Sciatic nerve (tissue), 2 donors: ENCODE results near the gene MED29. TPM values are rescaled to one million over a fixed set of nuclear protein-coding genes. Genes with fewer than 3 reads are reported as not detected.

Experiments
- ATAC-seq: fragments of 200-7000 bp; cut with Tn5 transposase; one replicate; pipeline ENCODE4 v1.9.1; 2020; ENCODE audit warnings: mild to moderate bottlenecking, moderate library complexity
- DNase-seq: peaks from one replicate; pipeline ENCODE4 v3.0.0-alpha.2; 2020; ENCODE audit warnings: low spot score
- intact Hi-C: fragments of 100-400 bp; cut with DNase I; formaldehyde crosslinking; loops from one replicate; pipeline ENCODE4 v1.14.2; 2022
- total RNA-seq: library from RNA; stranded (reverse); fragmentation: NEBNext Ultra II Directional; extraction: Animal tissue kit (Norgen Biotek cat#: 25700); gene quantifications from one replicate; pipeline ENCODE4 v1.2.1, GENCODE V29; 2021
- donor health status: DM: no; HTN: no; CAD: no.
- donor health status: DM: no; HTN: no; CAD: no.

MED29 gene
- total RNA-seq, 1 donor from 2014 or later: 37.2 TPM

DNA sequence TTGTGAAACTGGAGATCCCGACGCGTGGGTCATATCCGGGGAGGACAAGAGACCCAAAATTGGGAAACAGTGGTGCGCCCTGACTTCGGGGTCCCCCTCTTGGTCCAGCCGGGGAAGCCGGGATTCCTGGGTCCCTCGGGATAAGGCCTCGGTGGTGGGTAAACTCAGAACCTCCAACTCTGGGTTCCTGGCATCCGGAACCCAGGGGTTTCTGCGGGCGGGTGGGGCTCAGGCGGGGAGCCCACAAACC lies 16.2 kb downstream of the MED29 start:
- ATAC-seq (no peak), DNase-seq (peak; percentile 74)
- intact Hi-C loops: no loop called here

DNA sequence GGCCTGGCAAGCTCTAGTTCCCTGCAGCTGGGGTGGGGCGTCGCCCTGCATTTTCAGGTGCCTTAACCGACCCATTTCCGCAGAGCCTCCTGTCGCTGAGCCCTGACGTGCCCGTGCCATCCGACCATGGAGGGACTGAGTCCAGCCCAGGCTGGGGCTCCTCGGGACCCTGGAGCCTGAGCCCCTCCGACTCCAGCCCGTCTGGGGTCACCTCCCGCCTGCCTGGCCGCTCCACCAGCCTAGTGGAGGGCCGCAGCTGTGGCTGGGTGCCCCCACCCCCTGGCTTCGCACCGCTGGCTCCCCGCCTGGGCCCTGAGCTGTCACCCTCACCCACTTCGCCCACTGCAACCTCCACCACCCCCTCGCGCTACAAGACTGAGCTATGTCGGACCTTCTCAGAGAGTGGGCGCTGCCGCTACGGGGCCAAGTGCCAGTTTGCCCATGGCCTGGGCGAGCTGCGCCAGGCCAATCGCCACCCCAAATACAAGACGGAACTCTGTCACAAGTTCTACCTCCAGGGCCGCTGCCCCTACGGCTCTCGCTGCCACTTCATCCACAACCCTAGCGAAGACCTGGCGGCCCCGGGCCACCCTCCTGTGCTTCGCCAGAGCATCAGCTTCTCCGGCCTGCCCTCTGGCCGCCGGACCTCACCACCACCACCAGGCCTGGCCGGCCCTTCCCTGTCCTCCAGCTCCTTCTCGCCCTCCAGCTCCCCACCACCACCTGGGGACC lies 16.6 kb downstream of the MED29 start:
- intact Hi-C loops: no loop called here
- DNase-seq: peak; percentile 76
- no peak for ATAC-seq

DNA sequence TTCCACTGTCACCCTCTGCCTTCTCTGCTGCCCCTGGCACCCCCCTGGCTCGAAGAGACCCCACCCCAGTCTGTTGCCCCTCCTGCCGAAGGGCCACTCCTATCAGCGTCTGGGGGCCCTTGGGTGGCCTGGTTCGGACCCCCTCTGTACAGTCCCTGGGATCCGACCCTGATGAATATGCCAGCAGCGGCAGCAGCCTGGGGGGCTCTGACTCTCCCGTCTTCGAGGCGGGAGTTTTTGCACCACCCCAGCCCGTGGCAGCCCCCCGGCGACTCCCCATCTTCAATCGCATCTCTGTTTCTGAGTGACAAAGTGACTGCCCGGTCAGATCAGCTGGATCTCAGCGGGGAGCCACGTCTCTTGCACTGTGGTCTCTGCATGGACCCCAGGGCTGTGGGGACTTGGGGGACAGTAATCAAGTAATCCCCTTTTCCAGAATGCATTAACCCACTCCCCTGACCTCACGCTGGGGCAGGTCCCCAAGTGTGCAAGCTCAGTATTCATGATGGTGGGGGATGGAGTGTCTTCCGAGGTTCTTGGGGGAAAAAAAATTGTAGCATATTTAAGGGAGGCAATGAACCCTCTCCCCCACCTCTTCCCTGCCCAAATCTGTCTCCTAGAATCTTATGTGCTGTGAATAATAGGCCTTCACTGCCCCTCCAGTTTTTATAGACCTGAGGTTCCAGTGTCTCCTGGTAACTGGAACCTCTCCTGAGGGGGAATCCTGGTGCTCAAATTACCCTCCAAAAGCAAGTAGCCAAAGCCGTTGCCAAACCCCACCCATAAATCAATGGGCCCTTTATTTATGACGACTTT lies 17.4 kb downstream of the MED29 start:
- ATAC-seq: no peak

DNA sequence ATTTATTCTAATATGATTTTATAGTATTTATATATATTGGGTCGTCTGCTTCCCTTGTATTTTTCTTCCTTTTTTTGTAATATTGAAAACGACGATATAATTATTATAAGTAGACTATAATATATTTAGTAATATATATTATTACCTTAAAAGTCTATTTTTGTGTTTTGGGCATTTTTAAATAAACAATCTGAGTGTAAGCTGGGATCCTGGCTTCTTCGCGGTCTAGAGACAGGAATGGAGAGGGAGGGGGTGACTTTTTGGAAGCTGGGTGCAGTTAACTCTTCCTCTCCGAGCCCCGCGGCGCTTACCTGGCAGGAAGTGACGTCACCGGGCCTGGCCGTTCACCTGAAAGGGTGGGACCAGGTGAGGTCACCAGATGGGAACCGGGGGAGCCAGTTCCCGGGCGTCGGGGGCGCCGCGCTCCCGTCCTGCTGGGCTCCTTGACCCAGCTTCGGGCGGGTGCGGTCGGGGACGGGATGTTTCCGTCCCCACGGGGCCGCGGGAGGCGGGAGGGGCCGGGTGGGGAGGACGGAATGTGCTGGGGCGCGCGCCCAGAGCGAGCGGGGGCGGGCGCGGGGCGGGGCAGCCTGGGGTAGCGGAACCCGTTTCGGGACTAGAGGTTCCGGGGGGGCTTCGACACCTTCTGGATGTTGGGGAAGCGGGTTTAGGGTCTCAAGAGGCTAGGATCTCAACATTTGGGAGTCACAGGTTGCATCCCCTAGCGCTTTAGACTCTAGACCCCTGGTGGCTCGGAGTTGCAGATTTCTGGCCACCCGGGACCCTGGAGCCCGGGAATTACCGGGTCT lies 18.2 kb downstream of the MED29 start:
- peak; percentile 51 for ATAC-seq
- intact Hi-C loops: no loop called here
- DNase-seq: peak; percentile 95

More for the DNA sequence above, 17.4 kb downstream of the MED29 start:
- DNase-seq: no peak
- intact Hi-C loops: no loop called here

DNA sequence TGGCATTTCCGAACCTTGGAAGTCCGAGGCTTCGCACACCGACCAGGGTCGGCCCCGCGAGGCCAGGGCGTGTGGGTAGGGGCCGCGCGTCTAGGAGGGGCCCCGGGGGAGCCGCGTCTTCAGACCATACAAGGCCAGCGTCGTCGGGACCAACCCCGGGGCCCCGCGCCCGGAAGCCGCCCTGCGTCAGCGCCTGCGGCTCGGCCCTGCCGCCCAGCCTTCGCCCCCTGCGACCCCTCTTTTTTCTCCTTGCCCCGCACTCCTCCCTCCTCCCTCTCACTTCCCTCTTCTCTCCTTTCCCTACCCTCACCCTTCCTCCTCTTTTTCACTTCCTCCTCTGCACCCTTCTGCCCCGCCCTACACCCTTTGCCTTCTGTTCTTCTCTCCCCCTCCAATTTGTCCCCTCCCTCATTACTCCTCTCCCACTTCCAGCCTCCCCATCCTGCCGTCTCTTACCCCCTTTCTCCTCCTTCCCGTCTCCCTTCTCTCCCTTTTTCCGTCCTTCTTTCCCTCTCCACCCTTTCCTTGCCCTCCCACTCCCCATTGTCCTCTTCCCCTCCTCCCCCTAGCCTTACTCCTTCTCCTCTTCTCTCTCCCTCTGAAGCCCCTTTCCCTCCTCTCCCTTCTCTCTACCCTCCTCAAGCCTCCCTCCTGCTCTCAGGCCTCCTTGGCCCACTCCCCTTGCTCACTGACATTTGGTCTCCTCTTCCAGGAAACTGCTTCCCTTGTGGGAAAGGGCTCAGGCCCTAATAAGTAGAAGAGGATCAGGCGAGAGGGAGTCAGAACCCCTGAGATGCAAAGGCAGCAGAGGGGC lies 19.0 kb downstream of the MED29 start:
- peak; percentile 47 for ATAC-seq
- intact Hi-C loops: no loop called here
- DNase-seq: peak; percentile 91

DNA sequence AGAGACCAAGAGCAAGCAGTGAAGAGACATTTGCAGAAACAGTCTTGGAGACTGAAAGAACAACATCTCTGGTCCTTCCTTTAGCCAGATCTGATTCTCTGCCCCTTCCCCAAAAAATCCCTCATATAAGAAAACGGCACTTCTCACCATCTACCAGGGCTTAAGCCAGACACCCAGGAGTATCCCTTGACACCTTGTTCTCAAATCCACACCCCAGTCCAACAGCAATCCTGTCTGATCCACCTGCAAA lies 19.6 kb downstream of the MED29 start:
- ATAC-seq (no peak), DNase-seq (no peak)
- intact Hi-C loops: no loop called here

DNA sequence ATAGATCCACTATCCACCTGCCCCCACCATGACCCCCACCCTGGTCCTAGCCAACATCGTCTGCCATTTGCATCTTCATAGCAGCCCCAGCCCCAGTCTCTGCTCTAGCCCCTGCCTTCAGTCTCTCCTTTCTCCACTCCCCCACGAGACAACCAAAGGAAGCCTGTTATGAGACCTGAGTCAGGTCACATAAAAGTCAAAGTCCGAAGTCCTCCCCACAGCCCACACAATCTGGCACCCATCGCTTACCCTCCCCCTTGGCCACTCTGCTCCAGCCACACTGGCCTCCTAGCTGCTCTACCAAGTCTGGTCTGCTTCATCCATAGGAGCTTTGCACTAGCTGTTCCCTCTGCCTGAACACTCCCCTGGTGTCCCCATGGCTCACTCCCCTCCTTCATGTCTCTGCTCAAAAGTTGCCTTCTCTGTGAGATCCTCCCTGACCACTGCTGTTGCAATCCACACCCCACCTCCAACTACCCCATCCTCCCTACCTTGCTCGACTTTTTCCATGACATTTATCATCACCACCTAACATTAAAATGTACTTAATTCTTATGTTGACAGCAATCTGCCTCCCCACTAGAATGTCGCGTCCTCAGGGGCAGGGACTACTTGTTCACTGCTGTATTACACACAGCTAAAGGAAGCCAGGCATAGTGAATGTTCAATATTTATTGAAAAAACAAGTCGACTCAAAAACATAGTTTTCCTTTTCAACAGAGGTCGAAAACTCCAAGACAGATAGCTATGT lies 20.1 kb downstream of the MED29 start:
- intact Hi-C loops: no loop called here
- ATAC-seq (no peak), DNase-seq (peak; percentile 74)

DNA sequence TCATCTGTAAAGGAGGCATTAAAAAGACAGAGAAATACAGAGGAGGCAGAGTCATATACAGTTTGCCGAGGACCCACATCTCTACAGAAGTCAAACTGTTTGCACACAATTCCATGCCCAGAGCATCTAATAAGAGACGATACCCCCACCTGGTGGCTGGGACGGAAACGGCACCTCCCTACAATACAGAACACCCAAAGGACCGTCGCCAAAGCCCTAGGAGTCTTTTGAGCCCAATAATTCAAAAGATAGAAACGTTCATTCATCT lies 20.6 kb downstream of the MED29 start:
- peak; percentile 45 for ATAC-seq
- DNase-seq: peak; percentile 95
- intact Hi-C loops: no loop called here

DNA sequence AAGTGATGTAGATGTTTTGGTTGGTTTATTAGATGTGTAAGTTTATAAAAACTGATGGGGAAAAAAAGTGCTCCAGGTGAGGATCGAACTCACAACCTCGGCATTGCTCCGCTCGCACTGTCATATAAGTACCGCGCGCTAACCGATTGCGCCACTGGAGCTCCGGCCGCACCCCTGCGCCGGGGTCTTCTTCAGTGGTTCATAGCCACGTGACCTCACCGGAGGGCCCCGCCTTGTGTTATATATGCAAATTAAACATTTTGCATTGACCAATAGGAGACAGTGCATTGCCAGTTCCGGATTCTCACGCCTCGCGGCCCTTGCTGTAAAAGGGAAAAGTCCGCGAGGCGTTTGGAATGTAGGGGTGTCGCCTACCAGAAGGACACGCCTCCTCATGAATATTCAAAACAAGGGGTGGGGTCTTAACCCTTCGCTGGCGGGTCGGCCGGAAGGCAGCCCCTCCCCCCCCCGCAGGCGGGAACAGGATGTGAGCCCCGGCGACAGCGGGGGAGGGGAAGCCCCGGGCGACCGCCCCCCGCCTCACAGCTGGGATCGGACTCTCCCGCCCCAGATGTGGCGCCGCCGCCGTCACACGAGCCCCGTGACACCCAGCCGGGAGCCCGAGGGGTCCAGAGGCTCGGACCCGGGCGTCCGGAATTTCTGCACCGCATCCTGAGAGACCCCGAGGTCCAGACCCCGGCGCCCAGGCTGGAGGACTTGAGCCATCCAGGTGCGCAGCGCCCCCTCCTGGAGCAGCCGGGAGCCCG lies 21.1 kb downstream of the MED29 start, which contains the start of gene PLEKHG2:
TSS of gene PLEKHG2 (plus strand) at position 570 of the 767 bp plus-strand sequence. CDS start 1,418 bp downstream, outside the sequence.
- intact Hi-C loops: no loop called here
- ATAC-seq: peak; percentile 70

DNA sequence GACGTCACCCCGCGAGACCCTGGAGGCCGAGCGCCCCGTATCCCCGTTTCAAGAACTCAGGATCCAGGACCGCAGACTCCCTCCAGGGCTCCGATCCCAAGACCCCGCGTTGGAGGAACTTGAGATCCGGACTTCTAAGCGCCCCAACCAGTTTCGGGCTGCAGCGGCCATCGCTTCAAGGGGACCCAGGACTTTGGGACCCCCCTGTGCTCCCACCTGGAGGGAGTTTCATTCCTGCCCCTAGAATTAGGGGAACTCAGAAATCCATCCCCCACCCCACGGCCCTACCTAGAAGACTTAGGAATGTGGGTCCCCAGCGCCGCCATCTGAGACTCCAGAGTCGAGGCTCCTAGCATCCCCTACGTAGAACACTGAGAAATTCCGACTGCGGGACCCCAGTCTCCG lies 21.7 kb downstream of the MED29 start:
- DNase-seq (peak; percentile 83), ATAC-seq (no peak)
- intact Hi-C loops: no loop called here

More for the DNA sequence above, 21.1 kb downstream of the MED29 start, which contains the start of gene PLEKHG2:
- DNase-seq: peak; percentile 98

DNA sequence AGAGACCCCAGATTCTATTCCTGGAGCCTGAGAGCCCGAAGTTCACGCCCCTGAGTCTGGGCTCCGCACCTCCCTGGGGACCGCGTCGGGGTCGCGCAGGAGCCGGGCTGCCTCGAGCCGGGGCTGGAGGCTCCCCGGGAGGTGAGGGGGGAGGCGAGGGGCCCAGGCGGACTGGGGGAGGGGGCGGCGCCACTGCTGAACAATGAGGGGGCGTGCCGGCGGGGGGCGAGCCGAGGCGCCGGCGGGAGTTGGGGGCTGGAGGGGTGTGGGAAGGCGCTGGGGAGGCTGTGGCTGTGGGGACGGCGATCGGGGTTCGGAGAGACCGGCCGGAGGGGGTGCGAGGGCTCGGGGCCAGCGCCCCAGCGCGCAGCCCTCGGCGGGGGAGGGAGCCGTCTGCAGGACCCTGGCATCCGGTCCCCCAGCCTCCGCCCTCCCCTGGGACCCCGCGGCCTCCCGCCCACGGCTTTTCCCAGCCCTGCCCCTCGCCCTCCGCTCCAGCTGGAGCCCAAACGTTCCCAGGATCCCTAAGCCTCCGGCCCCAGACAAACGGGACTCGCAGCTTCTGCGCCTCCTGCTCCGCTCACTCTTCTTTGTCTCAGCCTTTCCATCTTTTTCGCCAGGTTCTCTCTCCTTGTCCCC lies 22.2 kb downstream of the MED29 start:
- ATAC-seq: no peak
- intact Hi-C loops: no loop called here
- peak; percentile 89 for DNase-seq

DNA sequence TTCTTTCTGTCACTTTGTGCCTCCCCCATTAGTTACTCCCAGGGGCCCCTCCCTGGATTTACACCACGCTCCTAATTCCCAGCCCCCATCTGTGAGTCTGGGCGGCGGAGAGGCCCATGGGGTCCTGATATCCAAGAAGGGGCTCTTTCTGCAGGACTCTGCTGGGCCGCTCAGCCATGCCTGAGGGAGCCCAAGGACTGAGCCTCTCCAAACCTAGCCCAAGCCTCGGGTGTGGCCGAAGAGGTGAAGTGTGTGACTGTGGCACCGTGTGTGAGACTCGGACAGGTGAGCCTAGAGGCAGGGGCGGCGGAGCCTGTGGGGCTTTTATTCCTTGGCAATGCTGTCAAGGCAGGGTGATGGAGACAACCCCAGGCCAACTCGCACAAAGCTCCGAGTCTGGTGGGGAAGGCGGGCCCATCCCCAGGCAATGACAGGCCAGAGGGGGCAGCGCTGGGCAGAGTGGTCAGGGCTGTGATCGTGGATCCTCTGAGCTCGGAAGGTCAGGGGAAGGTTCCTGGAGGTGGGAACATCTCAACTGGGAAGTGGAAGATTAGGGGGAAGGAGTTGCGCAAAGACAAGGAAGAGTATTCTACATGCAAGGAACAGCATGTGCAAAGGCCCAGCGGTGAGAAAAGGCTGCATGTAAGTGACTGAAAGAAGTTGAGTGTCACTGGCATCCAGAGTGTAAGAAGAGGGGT lies 22.9 kb downstream of the MED29 start:
- intact Hi-C loops: no loop called here
- ATAC-seq (no peak), DNase-seq (peak; percentile 73)

DNA sequence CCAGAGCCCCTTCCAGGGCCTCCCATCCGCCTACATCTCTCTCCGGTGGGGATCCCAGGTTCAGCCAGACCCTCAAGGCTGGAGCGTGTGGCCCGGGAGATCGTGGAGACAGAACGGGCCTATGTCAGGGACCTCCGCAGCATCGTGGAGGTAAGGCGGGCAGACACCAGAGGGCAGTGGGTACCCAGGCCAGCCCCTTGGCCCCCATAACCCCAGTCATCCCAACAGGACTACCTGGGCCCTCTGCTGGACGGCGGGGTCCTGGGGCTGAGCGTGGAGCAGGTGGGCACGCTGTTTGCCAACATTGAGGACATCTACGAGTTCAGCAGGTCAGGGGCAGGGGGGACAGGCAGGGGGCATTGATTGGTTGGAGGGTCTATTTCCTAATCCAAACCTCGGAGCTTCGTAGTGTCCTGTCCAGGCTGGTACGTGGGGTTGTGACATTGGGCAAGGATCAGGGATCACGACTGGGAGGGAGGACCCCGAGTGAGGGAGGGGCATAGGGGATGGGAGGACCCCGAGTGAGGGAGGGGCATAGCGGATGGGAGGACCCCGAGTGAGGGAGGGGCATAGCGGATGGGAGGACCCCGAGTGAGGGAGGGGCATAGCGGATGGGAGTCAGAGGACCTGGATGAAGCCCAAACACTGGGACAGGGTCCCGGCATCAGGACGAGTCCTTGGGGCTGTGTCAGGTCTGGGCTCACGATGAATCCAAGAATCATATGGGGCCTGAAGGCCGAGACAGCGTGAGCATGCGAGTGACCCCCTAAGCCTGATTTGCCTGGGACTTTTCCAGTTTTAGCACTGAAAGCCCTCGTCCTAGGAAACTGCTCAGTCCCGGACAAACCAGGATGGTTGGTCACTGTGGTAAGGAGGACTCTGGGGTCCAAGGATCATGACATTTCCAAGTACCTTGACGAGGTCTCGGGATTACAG lies 24.2 kb downstream of the MED29 start:
- intact Hi-C loops: no loop called here
- ATAC-seq (no peak), DNase-seq (no peak)

DNA sequence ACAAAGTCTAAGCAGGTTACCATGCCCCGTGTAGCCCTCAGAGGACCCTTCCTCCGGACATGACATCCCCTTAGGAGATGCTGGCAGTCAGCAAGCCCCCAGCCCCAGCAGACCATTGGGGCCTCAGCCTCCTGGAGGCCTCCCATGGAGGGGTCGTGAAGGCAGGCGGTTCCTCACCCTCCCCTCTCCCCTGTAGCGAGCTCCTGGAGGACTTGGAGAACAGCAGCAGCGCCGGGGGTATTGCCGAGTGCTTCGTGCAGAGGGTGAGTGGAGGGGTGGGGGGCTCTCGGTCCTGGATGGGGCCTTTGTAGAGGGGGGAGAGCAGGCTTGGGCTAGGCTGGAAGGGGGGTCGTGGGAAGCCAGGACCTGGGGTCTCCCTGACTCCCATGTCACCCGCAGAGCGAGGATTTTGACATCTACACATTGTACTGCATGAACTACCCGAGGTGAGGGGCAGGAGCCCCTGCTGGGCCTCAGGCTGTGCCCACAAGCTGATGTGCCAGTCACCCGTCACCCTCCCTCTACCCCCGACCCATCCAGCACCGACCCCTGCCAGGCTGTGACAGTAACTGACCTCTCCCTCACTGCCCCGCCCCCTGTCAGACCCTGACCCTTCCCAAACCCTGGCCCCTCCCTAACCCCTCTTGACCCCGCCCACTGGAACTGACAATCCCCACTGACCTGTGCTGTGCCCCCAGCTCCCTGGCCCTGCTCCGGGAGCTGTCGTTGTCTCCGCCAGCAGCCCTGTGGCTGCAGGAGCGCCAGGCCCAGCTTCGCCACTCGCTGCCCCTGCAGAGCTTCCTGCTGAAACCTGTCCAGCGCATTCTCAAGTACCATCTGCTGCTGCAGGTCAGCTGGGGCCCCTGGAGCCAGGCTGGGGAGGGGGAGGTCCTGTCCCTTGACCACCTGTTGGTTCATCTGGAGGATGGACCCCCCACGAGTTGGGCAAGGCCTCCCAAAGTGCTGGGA lies 25.3 kb downstream of the MED29 start:
- intact Hi-C loops: no loop called here
- ATAC-seq: no peak
- DNase-seq: peak; percentile 73
